ENCODE measurements around the gene PCSK6.

GRCh38 chr15:101325263-101326025, 164.1 kb downstream of the PCSK6 start:
- TF ChIP-seq CTCF (IDR thresholded peaks at IDR 0.05) (no peak), POLR2A (IDR thresholded peaks at IDR 0.05) (no peak)
